Esophagus muscularis mucosa (tissue), 3 donors: ENCODE measurements around the gene PPP1R12B.

Experiments used
- POLR2A ChIP-seq: fragments of 450-650 bp; IDR thresholded peaks from one replicate; pipeline ENCODE4 v1.6.1; 2017; ENCODE audit warnings: antibody characterized with exemption, moderate library complexity, mild to moderate bottlenecking, low read depth
- TF ChIP-seq, protein P1 (sequence below), 3 experiments: fragments of 200-600 bp in 2 of 3; fragments of 450-650 bp in 1 of 3; sonication (generic) in 2 of 3; IDR thresholded peaks; one replicate each; pipeline ENCODE4 v1.5.1; 2017 to 2019; ENCODE audit warnings: antibody characterized with exemption in 3 of 3, mild to moderate bottlenecking in 2 of 3, moderate library complexity in 1 of 3

GRCh38 chr1:202627841-202628565, 279.5 kb downstream of the PPP1R12B start:
- TF ChIP-seq, protein P1, sequence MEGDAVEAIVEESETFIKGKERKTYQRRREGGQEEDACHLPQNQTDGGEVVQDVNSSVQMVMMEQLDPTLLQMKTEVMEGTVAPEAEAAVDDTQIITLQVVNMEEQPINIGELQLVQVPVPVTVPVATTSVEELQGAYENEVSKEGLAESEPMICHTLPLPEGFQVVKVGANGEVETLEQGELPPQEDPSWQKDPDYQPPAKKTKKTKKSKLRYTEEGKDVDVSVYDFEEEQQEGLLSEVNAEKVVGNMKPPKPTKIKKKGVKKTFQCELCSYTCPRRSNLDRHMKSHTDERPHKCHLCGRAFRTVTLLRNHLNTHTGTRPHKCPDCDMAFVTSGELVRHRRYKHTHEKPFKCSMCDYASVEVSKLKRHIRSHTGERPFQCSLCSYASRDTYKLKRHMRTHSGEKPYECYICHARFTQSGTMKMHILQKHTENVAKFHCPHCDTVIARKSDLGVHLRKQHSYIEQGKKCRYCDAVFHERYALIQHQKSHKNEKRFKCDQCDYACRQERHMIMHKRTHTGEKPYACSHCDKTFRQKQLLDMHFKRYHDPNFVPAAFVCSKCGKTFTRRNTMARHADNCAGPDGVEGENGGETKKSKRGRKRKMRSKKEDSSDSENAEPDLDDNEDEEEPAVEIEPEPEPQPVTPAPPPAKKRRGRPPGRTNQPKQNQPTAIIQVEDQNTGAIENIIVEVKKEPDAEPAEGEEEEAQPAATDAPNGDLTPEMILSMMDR (IDR thresholded peaks at IDR 0.05), result no peak
- no peak for TF ChIP-seq POLR2A
